Esophagus muscularis mucosa (tissue), 4 donors: ENCODE measurements around the gene RNF225. TPM values are rescaled to one million over a fixed set of nuclear protein-coding genes. Genes with fewer than 3 reads are reported as not detected.

Experiments
- DNase-seq: peaks from one replicate; pipeline ENCODE4 v3.0.0-alpha.2; 2017; ENCODE audit errors: extremely low spot score
- H3K27ac ChIP-seq, 4 donors: fragments of 200-600 bp; sonication (generic); replicated peaks in 1 of 4; 1 replicate in 3 of 4; 2 replicates in 1 of 4; pipeline ENCODE4 v1.5.1; 2016 to 2019; ENCODE audit warnings: mild to moderate bottlenecking in 1 of 4
- H3K27me3 ChIP-seq, 4 donors: fragments of 200-600 bp; sonication (generic); one replicate each; pipeline versions ENCODE4 v1.5.1 to v1.6.0; 2016 to 2019
- H3K36me3 ChIP-seq, 4 donors: fragments of 200-600 bp; sonication (generic); one replicate each; pipeline ENCODE4 v1.5.1; 2016 to 2019
- H3K4me1 ChIP-seq, 4 donors: fragments of 200-600 bp; sonication (generic); one replicate each; pipeline ENCODE4 v1.5.1; 2016 to 2019
- H3K4me3 ChIP-seq, 4 donors: fragments of 200-600 bp; sonication (generic); 1 replicate in 2 of 4; 2 replicates in 2 of 4; pipeline ENCODE4 v1.5.1; 2016 to 2019; ENCODE audit warnings: mild to moderate bottlenecking in 4 of 4, moderate library complexity in 1 of 4
- H3K9me3 ChIP-seq, 4 donors: fragments of 200-600 bp; sonication (generic); 1 replicate in 3 of 4; 2 replicates in 1 of 4; pipeline ENCODE4 v1.5.1; 2016 to 2019
- CTCF ChIP-seq, 3 experiments: fragments of 200-600 bp in 2 of 3; fragments of 450-650 bp in 1 of 3; sonication (generic) in 2 of 3; IDR thresholded peaks; one replicate each; pipeline ENCODE4 v1.5.1; 2017 to 2019; ENCODE audit warnings: antibody characterized with exemption in 3 of 3, mild to moderate bottlenecking in 2 of 3, moderate library complexity in 1 of 3
- EP300 ChIP-seq: sonication (generic); formaldehyde crosslinking; IDR thresholded peaks from one replicate; pipeline ENCODE4 v1.6.1; 2017; ENCODE audit warnings: antibody characterized with exemption
- POLR2A ChIP-seq: fragments of 450-650 bp; IDR thresholded peaks from one replicate; pipeline ENCODE4 v1.6.1; 2017; ENCODE audit warnings: antibody characterized with exemption, moderate library complexity, mild to moderate bottlenecking, low read depth
- POLR2AphosphoS5 ChIP-seq, 2 donors: sonication (generic); formaldehyde crosslinking; IDR thresholded peaks; one replicate each; pipeline ENCODE4 v1.6.1; 2017; ENCODE audit warnings: antibody characterized with exemption in 2 of 2
- WGBS: methylation state at CpG from one replicate; pipeline ENCODE4 v1.1.5; 2018; 5-methylcytosine and 5-hydroxymethylcytosine counted together
- intact Hi-C: fragments of 100-400 bp; cut with DNase I; formaldehyde crosslinking; loops from one replicate; pipeline ENCODE4 v1.15.1; 2023
- total RNA-seq, 4 donors: library from RNA; depleted of rRNA; stranded (reverse); fragments of >200 nt; gene quantifications; one replicate each; pipeline versions ENCODE4 v1.1.0 to v1.2.1, GENCODE V29; 2016

The RNF225 gene
- total RNA-seq, 4 donors from 2014 or later, result not detected

GRCh38 chr19:58385891-58386575 is 9.4 kb upstream of the RNF225 start:
- H3K27me3 ChIP-seq, result no peaks in the 10 kb centered on the region
- peak overlapping the region; percentile 75 to 87 (median 80) for H3K4me3 ChIP-seq
- no peak for TF ChIP-seq POLR2A
- DNase-seq, result no peak
- peaks cover 16 to 31% (median 24%) of the 10 kb centered on the region in 4 donors for H3K36me3 ChIP-seq
- peak overlapping the region; percentile 95 to 99 (median 98) for H3K27ac ChIP-seq
- peaks cover 39 to 67% (median 57%) of the 10 kb centered on the region in 4 donors for H3K4me1 ChIP-seq
- H3K9me3 ChIP-seq, result no peaks in the 10 kb centered on the region
- 21% methylated on average over 15 of the region's 36 CpGs for WGBS
- intact Hi-C loops, result no loop called here

GRCh38 chr19:58386576-58387337 is 8.7 kb upstream of the RNF225 start, which contains the start of gene RPS5:
Gene RPS5 (plus strand): TSS chr19:58387269. CDS start chr19:58388138, 869 bp downstream.
- 0% methylated on average over 10 of the region's 64 CpGs for WGBS
- no peaks in the 10 kb centered on the region for H3K9me3 ChIP-seq

DNA sequence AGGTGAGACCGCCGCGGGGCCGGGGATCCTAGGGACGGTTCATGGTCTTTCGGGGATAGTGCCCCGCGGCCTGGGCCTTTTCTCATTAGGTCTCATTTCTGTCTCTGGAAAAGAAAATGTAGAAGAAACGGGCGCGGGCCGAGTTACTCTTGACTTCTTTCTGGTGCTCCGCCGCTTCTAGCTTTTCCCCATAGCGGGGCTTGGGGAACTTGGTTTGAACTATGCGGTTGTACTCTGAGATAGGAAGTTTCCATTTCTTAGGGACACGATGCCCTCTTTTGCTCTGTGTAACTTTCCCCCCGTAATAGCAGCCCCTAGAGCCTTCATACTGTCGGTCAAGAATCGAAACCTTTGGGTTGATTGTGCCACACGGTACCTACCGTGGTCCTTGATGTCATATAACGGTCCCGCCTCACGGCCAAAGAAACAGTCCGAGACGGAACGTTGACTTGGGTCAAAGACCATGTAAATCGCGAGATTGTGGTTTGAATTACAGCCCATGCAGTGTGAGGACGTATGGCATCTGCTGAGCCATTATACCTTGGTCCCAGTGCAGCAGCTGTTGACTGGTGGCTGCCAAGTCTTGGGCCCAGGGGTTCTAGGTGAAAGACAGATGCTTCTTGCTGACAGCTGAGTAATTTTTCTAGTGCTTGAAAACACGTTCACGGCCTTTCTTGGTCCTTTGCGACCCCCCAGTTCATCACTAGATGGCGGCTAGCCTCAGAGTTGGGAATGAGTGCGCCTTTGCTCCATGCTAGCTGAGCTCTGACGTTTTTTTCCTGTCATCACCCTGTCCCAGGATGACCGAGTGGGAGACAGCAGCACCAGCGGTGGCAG is 7.9 kb upstream of the RNF225 start:
- Histone ChIP-seq H3K4me1 (peaks cover 31 to 54% (median 47%) of the 10 kb centered on the region in 4 donors), H3K4me3 (peak overlapping the region; percentile 75 to 87 (median 80)), H3K27me3 (no peaks in the 10 kb centered on the region), H3K36me3 (peaks cover 27 to 47% (median 35%) of the 10 kb centered on the region in 4 donors), H3K27ac (peak overlapping the region; percentile 95 to 99 (median 98)), H3K9me3 (no peaks in the 10 kb centered on the region)
- TF ChIP-seq CTCF (IDR thresholded peaks at IDR 0.05) (no peak), POLR2AphosphoS5 (IDR thresholded peaks at IDR 0.05) (no peak), EP300 (no peak)
- no peak for DNase-seq
- WGBS, result 9% methylated on average over 38 of the region's 39 CpGs
- intact Hi-C loops, result no loop called here

More at GRCh38 chr19:58386576-58387337, 8.7 kb upstream of the RNF225 start, which contains the start of gene RPS5:
- Histone ChIP-seq H3K27ac (peak within 1 kb of the TSS; percentile 95 to 99 (median 98)), H3K36me3 (peaks cover 22 to 39% (median 31%) of the 10 kb centered on the region in 4 donors), H3K4me3 (peak within 1 kb of the TSS; percentile 75 to 87 (median 80)), H3K4me1 (peaks cover 35 to 62% (median 53%) of the 10 kb centered on the region in 4 donors), H3K27me3 (no peaks in the 10 kb centered on the region)
- TF ChIP-seq POLR2A, result peak; percentile 70
- no peak for TF ChIP-seq CTCF (IDR thresholded peaks at IDR 0.05)
- peak; percentile 92 to 94 for TF ChIP-seq POLR2AphosphoS5 (IDR thresholded peaks at IDR 0.05)
- peak; percentile 99 for DNase-seq
- intact Hi-C loops, result no loop called here

GRCh38 chr19:58388175-58388526 is 7.3 kb upstream of the RNF225 start:
- intact Hi-C loops, result no loop called here
- WGBS, result 82% methylated on average over 3 of the region's 3 CpGs
- Histone ChIP-seq H3K4me3 (peak overlapping the region; percentile 75 to 87 (median 80)), H3K9me3 (no peaks in the 10 kb centered on the region), H3K27me3 (no peaks in the 10 kb centered on the region), H3K27ac (no peak overlapping the region), H3K36me3 (peaks cover 33 to 53% (median 41%) of the 10 kb centered on the region in 4 donors), H3K4me1 (peaks cover 31 to 50% (median 47%) of the 10 kb centered on the region in 4 donors)
- TF ChIP-seq EP300 (no peak), POLR2A (no peak), POLR2AphosphoS5 (IDR thresholded peaks at IDR 0.05) (no peak), CTCF (IDR thresholded peaks at IDR 0.05) (no peak)
- no peak for DNase-seq
